22Rv1 (cell line): ENCODE data around the gene SLC31A1.

Experiments
- CTCF ChIP-seq: fragments of 450-650 bp; IDR thresholded peaks from 2 replicates; pipeline ENCODE4 v1.5.1; 2017; ENCODE audit warnings: mild to moderate bottlenecking
- ZFX ChIP-seq: fragments of 450-650 bp; IDR thresholded peaks from 2 replicates; pipeline ENCODE4 v1.6.1; 2017; ENCODE audit warnings: antibody characterized with exemption, borderline replicate concordance

DNA sequence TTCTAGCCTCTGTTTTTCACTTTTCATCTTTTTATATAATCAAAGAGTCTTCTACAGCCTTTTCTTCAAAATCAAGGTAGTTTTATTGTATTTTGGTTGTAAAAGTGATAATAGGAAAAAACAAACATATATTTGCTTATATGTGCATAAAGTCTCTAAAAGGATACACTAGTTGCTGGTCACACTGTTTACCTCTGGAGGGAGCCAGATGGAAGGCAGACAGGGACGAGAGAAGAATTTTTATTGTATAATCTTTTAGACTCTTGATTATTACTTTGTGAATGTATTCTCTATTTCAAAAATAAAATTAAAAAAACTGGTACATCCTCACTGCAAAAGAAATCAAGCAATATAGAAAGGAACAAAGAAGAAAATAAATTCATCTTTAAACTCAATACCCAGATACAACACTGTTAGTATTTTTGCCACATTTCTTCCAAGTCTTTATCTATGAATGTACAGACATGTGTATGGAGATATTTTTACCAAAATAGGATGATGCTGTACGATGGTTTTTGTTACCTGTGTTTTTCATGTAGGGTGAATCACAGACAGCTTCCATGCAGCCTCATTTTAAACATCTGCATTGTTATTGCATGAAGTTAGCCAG, 88.0 kb downstream of the SLC31A1 start:
- TF ChIP-seq CTCF (peak; percentile 85), ZFX (no peak)
